Thyroid gland (tissue), 4 donors: ENCODE data around the gene RASSF1.

Experiments
- CTCF ChIP-seq, 6 experiments: fragments of 200-600 bp in 3 of 6; fragments of 450-650 bp in 3 of 6; sonication (generic) in 3 of 6; IDR thresholded peaks; one replicate each; pipeline ENCODE4 v1.5.1; 2016 to 2019; ENCODE audit warnings: antibody characterized with exemption in 6 of 6, mild to moderate bottlenecking in 2 of 6, inconsistent platforms in 1 of 6, moderate library complexity in 1 of 6
- POLR2A ChIP-seq, 2 donors: fragments of 450-650 bp; IDR thresholded peaks; one replicate each; pipeline ENCODE4 v1.6.1; 2017; ENCODE audit warnings: antibody characterized with exemption in 2 of 2, mild to moderate bottlenecking in 2 of 2, moderate library complexity in 1 of 2

GRCh38 chr3:50300681-50301254 lies 39.9 kb downstream of the RASSF1 start:
- TF ChIP-seq CTCF (IDR thresholded peaks at IDR 0.05) = no peak
- TF ChIP-seq POLR2A (IDR thresholded peaks at IDR 0.05) = no peak
